ENCODE measurements around the gene GAMT.
"Not testable (repeated sequence)": the region's sequence is repeated elsewhere in the genome, so short reads cannot be mapped to it uniquely, and the experiment has no call there.

GAMT gene
- total RNA-seq, result 4.9 to 8.1 (median 5.8) reads per million in 4 experiments

- peak; percentile 40 for DNase-seq
Observed at GRCh38 chr19:1401138-1401888, at the start of gene GAMT. TSS of gene GAMT (minus strand) at chr19:1401542. CDS start at chr19:1401476, 66 bp downstream.

DNA sequence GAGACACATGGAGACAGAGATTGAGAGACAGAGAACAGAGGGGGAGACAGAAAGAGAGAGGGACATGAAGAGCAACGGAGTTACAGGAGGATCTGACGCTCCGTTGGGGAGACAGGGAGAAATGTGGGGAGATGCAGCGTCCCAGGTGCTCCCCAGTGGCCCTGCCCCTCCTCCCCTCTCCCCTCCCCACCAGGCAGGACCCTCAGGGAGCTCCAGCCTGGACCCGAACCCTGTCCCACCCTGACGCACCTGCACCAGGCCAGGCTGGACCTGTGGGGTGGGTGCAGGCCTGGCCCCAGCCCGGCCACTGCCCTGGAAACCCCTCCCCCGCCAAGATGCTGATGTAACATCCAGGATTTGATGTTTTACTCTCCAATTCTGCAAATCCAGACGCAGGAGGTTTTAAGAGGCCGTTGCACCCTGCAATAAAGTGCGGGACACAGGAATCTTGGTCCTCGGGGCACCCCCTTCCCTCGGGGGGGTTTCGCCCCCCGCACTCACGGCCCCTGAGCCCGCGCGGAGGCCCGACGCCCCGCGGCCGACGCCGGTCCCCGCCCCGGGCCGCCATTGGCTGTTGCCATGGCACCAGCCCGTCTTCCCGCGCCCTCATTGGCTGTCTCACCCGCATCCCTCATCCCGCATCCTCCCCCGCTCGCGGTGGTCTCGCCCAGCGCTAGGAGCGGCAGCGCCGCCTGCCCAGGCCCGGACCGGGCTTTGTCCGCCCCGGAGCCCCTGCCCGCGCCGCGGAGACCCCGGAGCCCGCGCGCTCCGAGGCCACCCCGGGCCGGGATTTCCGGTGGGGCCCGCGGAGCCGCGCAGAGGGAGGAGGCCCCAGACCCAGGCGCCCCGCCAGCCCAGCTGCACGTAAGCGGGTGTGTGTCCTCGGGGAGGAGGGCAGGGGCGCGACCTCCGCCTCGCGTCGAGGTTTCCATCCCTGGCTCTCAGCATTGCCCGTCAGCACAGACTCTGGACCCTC is 48.4 kb upstream of the GAMT start, which contains the start of gene APC2:
Gene APC2, plus strand, starts transcription at position 655 of the 976 bp plus-strand sequence. CDS start 2,881 bp downstream, outside the sequence.
- DNase-seq, result no peak

DNA sequence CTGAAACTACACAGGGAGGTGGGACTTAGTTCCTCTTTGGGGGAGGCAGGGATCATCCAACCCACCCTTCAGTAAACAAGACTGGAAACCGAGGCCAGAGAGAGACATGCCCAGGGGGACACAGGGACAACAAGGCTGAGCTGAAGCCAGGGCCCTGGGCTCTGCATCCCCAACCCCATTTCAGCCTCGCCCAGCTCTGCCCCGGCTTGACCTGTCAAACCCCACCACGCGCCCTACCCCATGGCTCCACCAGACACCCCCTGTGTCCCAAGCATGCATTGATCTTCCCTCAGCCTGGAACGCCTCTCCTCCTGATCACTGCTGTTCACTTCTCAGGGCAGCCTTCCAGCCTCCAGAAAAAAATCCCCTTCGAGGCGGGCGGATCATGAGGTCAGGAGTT is 46.6 kb upstream of the GAMT start:
- DNase-seq, result no peak

GRCh38 chr19:1447504-1447903 is 46.2 kb upstream of the GAMT start:
- DNase-seq, result no peak

DNA sequence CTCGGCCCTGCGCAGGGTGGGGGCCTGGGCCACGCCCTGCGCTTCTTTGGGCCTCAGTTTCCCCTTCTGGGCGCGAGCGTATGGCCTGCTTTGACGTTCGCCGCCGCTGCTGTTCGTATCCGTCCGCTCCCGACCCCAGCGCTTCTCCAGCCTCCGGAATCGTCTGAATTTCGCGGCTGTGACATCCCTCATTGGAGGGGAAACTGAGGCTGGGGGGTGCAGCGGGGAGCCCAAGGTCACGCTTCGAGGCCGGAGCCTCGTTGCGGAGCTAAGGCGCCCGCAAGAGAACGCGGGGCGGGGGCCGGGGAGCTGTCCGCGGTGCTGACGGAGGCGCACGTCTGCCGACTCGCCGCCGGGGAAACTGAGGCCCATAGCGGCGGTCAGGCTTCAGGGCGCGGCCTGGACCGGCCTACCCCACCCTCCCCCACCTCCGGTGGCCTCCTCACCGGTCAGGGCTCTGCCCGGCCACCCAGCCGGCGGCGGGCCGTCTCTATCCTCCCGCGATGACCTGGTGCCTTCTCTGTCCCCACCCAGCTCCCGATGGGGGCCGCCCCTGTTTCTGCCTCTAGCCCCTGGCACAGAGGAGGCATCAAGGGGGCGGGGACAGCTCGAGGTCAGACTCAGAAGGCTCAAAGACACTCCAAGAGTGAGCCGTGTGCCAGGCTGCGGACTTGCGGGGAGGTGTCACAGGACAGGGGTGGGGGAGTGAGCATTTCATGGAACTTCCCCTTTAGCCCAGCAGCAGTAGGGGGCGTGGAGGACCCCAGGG is 45.6 kb upstream of the GAMT start:
- no peak for DNase-seq

DNA sequence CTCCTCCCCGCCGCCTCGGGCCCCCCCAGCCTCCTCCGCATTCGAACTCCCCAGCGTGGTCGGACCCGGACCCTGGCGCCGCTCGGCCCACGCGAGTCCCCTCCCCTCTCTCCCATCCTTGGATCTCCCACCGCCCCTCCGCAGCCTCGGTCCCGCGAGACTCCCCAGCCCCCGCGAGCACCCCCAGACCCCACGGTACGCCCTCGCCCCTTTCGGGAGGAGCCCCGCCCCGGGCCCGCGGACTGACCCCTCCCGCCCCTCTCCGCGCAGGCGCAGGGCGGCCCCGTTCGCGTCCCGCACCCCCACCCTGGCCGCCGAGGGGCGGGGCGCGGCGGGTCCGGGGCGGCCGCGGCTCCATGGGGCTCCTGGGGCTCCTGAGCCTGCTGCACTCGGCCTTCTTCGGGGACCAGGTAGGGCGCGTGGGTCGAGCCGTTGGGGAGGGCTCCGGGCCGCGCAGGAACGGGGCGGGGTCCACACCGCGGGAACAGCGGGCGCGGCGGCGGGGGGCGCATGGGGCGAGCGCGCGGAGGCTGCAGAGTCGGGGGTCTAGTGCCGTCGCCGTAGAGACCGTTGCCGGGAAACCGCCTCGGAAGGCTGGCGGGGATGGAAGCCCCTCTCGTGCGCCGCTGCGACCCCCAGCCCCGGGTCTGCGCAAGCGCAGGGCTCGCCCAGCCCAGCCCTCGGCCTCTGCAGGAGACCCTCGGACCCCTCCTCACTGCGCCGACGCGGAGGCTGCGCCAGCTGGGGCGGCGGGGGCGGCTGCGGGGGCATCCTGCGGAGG is 44.8 kb upstream of the GAMT start:
- no peak for DNase-seq

- peak; percentile 56 for DNase-seq
Observed at GRCh38 chr19:1445185-1445931, 44.0 kb upstream of the GAMT start.

- no peak for DNase-seq
Observed at GRCh38 chr19:1441677-1442438, 40.5 kb upstream of the GAMT start.

- DNase-seq, result no peak
Observed at GRCh38 chr19:1441022-1441426, 39.7 kb upstream of the GAMT start.

- DNase-seq, result no peak
Observed at GRCh38 chr19:1440418-1440801, 39.1 kb upstream of the GAMT start.

- DNase-seq, result not testable (repeated sequence)
Observed at GRCh38 chr19:1439525-1440417, 38.4 kb upstream of the GAMT start.

DNA sequence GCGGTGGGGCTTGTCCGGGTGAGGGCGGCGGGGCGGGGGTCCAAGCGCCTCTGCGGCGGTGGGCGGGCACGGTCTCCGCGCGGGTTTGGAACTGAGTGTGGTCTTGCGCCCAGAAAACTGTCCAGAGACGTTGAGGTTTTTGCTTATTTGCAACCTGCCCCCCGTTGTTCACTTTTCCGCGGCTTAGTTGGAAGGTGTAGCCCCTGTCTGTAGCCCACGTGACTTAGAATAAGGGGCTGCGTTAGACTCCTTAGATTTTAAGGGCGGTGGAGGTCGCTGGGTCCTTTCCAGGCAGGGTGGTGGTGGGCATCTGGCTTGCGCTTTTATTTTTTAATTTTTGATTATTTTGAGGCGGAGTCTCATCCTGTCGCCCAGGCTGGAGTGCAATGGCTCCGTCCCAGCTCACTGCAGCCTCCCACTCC is 37.6 kb upstream of the GAMT start:
- DNase-seq, result no peak

- peak; percentile 91 for DNase-seq
Observed at GRCh38 chr19:1438035-1438932, 36.9 kb upstream of the GAMT start, which contains the start of gene RPS15. TSS of gene RPS15 (plus strand) at chr19:1438396. CDS start at chr19:1438426, 30 bp downstream.

DNA sequence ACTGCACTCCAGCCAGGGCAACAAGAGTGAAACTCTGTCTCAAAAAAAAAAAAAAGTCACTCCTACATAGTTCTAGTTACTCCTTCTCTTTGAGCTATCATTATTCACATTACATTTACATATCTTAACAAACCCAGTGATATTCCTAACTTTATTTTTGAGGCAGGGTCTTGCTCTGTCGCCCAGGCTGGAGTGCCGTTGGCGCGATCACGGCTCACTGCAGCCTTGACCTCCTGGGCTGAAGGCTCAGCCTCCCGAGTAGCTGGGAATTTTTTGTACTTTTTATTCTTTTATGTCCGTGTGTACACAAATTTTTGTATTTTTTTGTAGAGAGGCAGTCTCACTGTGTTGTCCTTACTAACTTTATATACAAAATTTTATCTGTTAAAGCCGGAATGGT is 36.3 kb upstream of the GAMT start:
- no peak for DNase-seq

DNA sequence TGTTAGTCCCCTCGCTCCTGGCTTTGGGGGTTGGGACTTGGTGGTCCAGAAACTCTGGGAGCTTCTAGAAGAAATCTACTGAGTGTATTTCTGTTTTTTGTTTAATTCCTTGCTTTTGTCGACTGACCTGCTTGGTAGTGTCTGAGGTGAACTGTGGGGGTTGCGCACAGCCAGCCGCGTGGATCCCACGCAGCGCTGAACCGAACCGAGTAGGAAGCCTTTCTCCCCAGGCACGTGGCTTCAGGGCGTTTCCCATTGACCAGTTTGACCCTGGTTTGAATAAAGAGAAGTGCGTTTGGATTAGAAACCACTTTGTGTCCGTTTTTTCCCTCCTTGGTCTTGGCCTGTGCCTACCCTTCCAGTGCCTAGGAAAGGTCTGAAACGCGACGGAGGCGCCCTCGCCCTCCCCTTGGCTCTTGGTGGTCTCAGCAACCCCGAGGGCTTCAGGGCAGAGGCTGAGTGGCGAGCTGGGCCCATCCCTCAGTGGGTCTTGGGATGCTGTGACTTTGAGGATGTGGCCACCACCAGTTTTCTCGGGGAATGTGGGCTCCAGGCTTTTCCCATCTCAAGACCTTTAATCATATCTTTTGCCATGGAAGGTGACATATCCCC is 34.1 kb upstream of the GAMT start:
- DNase-seq, result no peak

- DNase-seq, result no peak
Observed at GRCh38 chr19:1434577-1435060, 33.3 kb upstream of the GAMT start.

GRCh38 chr19:1434040-1434366 is 32.7 kb upstream of the GAMT start:
- no peak for DNase-seq

Data from effector CD8-positive, alpha-beta T cell (primary cell).